Tibial nerve (tissue), 3 donors: Measurements from ENCODE around the gene ABR.

Experiments used
- EP300 ChIP-seq, 2 donors: sonication (generic); formaldehyde crosslinking; IDR thresholded peaks; one replicate each; pipeline ENCODE4 v1.6.1; 2017; ENCODE audit warnings: antibody characterized with exemption in 2 of 2, mild to moderate bottlenecking in 1 of 2
- POLR2A ChIP-seq, 2 donors: fragments of 450-650 bp; IDR thresholded peaks; one replicate each; pipeline ENCODE4 v1.6.1; 2017; ENCODE audit warnings: antibody characterized with exemption in 2 of 2, mild to moderate bottlenecking in 2 of 2, moderate library complexity in 2 of 2

GRCh38 chr17:1168533-1169220, 11.1 kb downstream of the ABR start:
- TF ChIP-seq POLR2A (IDR thresholded peaks at IDR 0.05) (no peak), EP300 (IDR thresholded peaks at IDR 0.05) (no peak)
